HG03439 (cell line): ENCODE data around the gene LCE1A.
A peak's percentile ranks its signal among the peaks of the same experiment; 100 is the strongest.

Source experiments
- ATAC-seq: cut with Tn5 transposase; IDR thresholded peaks from one replicate; pipeline ENCODE4 v1.9.1; 2021; ENCODE audit warnings: mild to moderate bottlenecking, moderate library complexity; ENCODE audit not compliant: unreplicated experiment

LCE1A gene

DNA sequence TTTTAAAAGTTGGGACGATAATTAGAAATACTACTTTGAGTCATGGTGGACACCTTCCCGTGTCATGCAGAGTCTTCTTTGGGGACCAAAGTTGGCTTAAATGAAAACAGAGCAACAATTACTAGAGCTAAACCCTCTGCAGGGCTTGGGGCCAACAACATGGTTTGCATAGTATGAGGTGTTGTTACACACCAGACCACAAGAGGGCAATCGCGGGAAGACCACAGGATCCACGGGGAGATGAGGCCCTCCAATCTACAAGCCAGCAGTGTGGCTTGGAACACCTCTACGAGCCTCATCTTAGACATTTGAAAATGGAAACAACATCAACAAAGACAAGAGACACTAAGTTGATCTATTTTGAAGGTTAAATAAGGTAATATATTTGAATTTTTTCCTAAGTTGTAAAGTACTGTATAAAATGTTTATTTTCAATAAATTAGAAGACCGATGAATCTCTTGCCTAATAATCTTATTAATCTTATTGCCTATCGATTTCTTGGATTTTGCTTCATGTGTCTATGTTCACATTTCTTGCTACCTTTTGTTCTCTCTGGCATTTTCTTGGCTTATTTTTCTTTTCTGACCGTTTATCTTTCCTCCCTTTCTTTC lies 42.6 kb downstream of the LCE1A start:
- ATAC-seq = peak; percentile 66

GRCh38 chr1:152870831-152871730 lies 43.8 kb downstream of the LCE1A start:
- ATAC-seq = no peak

DNA sequence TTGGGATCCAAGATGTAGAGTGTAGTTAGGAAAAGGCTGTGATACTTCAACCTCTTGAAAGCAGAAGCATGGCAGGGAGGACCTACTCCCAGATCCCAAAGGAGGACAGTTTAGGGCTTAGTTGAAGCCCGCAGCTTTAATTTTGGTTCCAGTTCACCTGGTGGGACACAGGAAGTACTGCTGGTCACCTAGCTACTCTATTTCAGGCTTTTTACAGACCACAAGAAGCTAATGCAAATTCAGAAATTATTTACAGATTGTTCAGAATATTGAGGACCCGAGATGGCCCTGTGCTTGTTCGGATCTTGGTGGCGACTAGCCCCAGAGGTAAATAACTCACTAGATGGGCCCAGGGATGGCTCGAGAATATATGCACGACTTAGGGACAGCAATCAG lies 44.5 kb downstream of the LCE1A start:
- no peak for ATAC-seq

DNA sequence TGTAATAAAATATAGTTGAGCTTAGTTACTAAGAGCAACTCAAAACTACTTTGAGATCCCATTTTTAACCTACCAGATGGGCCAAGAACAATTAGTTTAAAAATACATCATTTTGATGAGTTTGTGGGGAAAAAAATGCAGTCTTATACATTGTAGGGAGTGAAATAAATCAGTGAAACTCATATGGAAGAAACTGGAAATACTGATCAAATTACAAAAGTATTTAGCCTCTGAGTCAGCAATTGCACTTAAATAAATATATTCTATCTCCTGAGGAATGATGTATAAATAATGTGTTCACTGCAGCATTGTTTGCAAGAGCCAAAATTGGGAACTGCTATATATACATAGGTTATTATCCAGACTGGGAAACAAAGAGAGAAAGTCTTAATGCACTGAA lies 46.2 kb downstream of the LCE1A start:
- ATAC-seq = no peak

DNA sequence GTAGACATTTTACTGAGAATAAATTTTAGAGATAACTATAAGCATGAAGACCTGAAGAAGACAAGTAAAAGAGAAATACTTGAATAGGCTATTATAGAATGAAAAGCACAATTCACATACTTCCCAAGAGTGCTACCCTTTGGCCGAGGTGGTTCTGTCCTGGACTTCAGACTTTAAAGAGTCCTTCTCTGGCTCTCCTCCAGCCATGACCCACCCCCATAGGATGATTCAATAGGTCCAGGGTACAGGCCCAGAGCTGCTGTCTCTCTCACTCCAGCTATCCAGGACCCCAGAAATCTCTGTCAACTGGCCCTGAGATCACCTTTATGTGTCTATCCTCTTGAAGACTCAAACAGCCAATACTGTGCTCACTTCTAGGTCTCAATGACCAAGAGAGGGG lies 49.6 kb downstream of the LCE1A start:
- no peak for ATAC-seq
